ENCODE measurements around the gene CHMP3. TPM values are rescaled to one million over a fixed set of nuclear protein-coding genes. Genes with fewer than 3 reads are reported as not detected.
A peak's percentile ranks its signal among the peaks of the same experiment; 100 is the strongest.

Gene CHMP3
- total and polyA plus RNA-seq, 7 donors = 101 to 176 (median 146) TPM

DNA sequence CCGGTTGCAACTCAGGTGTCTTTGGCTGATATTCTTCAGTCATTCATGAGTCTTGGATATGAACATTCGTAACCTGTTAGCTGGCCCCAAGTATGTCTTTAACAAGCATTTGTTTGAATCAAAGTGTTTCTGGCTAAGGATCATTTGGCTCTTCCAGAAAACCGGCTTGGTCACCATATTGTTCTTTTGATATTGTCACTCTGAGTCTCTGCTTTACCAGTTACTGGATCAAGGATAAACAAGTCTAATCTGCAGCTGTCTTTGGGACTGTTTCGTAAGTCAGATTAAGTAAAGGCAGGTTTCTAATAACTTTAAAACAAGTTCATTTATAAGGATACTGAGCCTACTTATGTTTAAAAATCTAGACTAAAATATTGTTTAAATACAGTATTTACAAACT, 73.0 kb downstream of the CHMP3 start:
- WGBS, 2 donors = 93 to 96% methylated on average over 4 of the region's 4 CpGs
- DNase-seq = no peak
- intact Hi-C loops (cut with DNase I) = no loop called here
- Histone ChIP-seq H3K4me3 (no peak overlapping the region), H3K4me1 (peaks cover 0 to 39% (median 23%) of the 10 kb centered on the region in 4 donors), H3K27ac (peak overlapping the region in 2 of 4 donors; percentile 46 to 75), H3K36me3 (peaks cover 41 to 97% (median 48%) of the 10 kb centered on the region in 4 donors), H3K27me3 (no peaks in the 10 kb centered on the region), H3K9me3 (no peaks in the 10 kb centered on the region)
- no peak for TF ChIP-seq POLR2A (IDR thresholded peaks at IDR 0.05)
- TF ChIP-seq EP300 (IDR thresholded peaks at IDR 0.05) = no peak
- no peak for TF ChIP-seq CTCF (IDR thresholded peaks at IDR 0.05)
- TF ChIP-seq POLR2AphosphoS5 (IDR thresholded peaks at IDR 0.05) = no peak

DNA sequence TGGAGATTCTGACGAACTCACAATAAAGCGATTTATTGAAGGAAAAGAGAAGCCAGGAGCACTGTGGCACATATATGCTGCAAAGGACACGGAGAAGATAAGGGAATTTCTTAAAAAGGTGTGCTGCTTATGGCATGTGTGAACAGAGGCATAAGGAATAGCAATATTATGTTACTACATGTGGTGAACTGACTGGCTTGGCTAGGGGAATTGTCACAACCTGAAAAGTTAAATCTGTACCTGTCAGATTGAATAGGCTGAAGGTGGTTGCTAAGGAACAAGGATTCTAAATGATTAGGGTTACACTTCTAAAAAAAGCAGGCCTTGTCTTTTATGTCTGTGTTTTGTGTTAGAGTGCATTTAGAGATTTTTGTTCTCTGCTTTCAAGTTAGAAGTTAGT, 73.7 kb downstream of the CHMP3 start:
- TF ChIP-seq EP300 (IDR thresholded peaks at IDR 0.05) (no peak), POLR2AphosphoS5 (IDR thresholded peaks at IDR 0.05) (no peak)
- intact Hi-C loops (cut with DNase I) = no loop called here
- WGBS, 2 donors = 97 to 98% methylated on average over 3 of the region's 3 CpGs
- Histone ChIP-seq H3K27me3 (no peaks in the 10 kb centered on the region), H3K9me3 (no peaks in the 10 kb centered on the region), H3K36me3 (peaks cover 48 to 98% (median 54%) of the 10 kb centered on the region in 4 donors), H3K4me3 (no peak overlapping the region), H3K27ac (peak overlapping the region in 2 of 4 donors; percentile 46 to 75), H3K4me1 (peaks cover 0 to 39% (median 23%) of the 10 kb centered on the region in 4 donors)
- DNase-seq = no peak

DNA sequence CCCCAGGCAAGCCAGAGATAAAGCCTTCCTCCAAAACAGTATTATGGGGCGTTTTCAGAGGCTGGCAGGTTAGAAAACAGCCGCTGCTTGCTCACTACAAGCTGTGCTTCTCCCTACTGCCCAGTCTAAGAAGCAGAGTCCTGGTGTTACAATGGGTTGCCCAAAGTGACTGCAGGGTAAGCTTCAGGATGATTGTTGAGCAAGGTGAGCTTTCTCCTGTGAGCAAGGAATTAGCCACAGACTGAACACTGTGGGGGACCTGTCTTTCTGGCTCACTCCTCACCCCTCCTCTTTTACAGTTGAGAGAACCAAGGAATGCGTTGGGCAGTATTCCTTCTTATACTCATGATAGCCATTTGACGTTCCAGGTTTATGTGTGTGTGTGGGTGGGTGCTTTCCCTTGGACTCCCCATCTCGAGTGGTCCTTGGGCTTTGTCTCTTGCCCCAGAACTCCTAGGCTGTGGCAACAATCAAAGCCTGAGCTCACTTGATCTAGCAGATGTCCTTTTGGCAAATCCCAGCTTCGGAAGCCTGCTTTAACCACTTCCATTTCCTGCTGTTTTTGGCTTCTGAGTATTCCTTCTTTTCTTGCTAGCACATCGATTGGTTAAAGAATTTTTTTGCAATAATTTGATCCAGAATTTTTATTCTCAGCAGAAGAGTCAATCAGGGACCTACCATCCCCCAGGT, 74.5 kb downstream of the CHMP3 start:
- no peaks in the 10 kb centered on the region for H3K9me3 ChIP-seq
- 94 to 96% methylated on average over 7 of the region's 7 CpGs for WGBS, 2 donors
- no peaks in the 10 kb centered on the region for H3K27me3 ChIP-seq
- peaks cover 0 to 40% (median 24%) of the 10 kb centered on the region in 4 donors for H3K4me1 ChIP-seq
- intact Hi-C loops (cut with DNase I) = no loop called here
- peak overlapping the region in 1 of 4 donors; percentile 75 for H3K27ac ChIP-seq
- peaks cover 55 to 99% (median 62%) of the 10 kb centered on the region in 4 donors for H3K36me3 ChIP-seq
- H3K4me3 ChIP-seq = no peak overlapping the region
- no peak for TF ChIP-seq POLR2A (IDR thresholded peaks at IDR 0.05)
- TF ChIP-seq POLR2AphosphoS5 (IDR thresholded peaks at IDR 0.05) = no peak
- TF ChIP-seq CTCF (IDR thresholded peaks at IDR 0.05) = no peak
- no peak for TF ChIP-seq EP300 (IDR thresholded peaks at IDR 0.05)
- no peak for DNase-seq

GRCh38 chr2:86487062-86487461, 76.2 kb downstream of the CHMP3 start:
- Histone ChIP-seq H3K9me3 (no peaks in the 10 kb centered on the region), H3K36me3 (peaks cover 54 to 99% (median 70%) of the 10 kb centered on the region in 4 donors), H3K4me1 (peaks cover 0 to 46% (median 36%) of the 10 kb centered on the region in 4 donors), H3K27me3 (no peaks in the 10 kb centered on the region), H3K4me3 (no peak overlapping the region), H3K27ac (peak overlapping the region in 1 of 4 donors; percentile 44)
- 99 to 100% methylated on average over 2 of the region's 2 CpGs for WGBS, 2 donors
- intact Hi-C loops (cut with DNase I) = no loop called here
- no peak for DNase-seq
- TF ChIP-seq EP300 (IDR thresholded peaks at IDR 0.05) (no peak), POLR2A (IDR thresholded peaks at IDR 0.05) (no peak), POLR2AphosphoS5 (IDR thresholded peaks at IDR 0.05) (no peak), CTCF (IDR thresholded peaks at IDR 0.05) (no peak)

DNA sequence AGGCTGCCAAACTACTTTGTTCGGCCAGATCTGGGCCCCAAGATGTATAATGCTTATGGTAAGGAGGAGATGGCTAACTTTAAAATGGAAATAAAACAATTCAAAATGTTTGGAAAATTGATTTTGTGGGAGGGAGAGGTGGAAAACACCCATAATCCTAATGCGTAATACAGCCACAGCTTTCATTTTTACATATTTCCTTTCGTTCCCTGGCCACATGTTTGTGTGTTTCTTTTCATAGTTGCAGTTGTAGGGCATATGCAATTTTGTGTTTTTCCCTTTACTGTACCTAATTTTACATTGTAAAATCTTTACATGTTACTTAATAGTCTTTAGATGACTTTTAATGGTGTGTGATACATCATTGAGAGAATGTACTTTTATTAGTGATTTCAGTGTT, 77.4 kb downstream of the CHMP3 start:
- Histone ChIP-seq H3K27ac (peak overlapping the region in 1 of 4 donors; percentile 44), H3K4me1 (peaks cover 0 to 46% (median 30%) of the 10 kb centered on the region in 4 donors), H3K9me3 (no peaks in the 10 kb centered on the region), H3K27me3 (no peaks in the 10 kb centered on the region), H3K36me3 (peaks cover 57 to 99% (median 68%) of the 10 kb centered on the region in 4 donors), H3K4me3 (no peak overlapping the region)
- no peak for TF ChIP-seq EP300 (IDR thresholded peaks at IDR 0.05)
- no peak for DNase-seq
- intact Hi-C loops (cut with DNase I) = no loop called here
- 91 to 92% methylated on average over 3 of the region's 3 CpGs for WGBS, 2 donors
